SK-N-SH (cell line): ENCODE results near the gene ITGA5. TPM values are rescaled to one million over a fixed set of nuclear protein-coding genes. Genes with fewer than 3 reads are reported as not detected.

ENCODE experiments used
- CTCF ChIA-PET: fragments of 300-600, 350-600 bp; formaldehyde crosslinking; extraction: SDS; loops from one replicate; lab custom pipeline; 2021; lab: Yijun Ruan, JAX
- POLR2A ChIA-PET: fragments of 350-600 bp; sonication (Branson Sonifier 250); formaldehyde crosslinking; extraction: SDS; loops from one replicate; lab custom pipeline; 2020; ENCODE audit warnings: antibody characterized with exemption, inconsistent platforms; lab: Yijun Ruan, JAX
- DNase-seq: peaks from one replicate; pipeline ENCODE4 v3.0.0; 2012
- H2AFZ ChIP-seq: fragments of 200-600 bp; sonication (generic); 2 replicates; pipeline ENCODE4 v1.8.1; 2016; ENCODE audit warnings: antibody characterized with exemption, mild to moderate bottlenecking, low read depth
- H3F3A ChIP-seq: fragments of 200-600 bp; sonication (generic); replicated peaks from 2 replicates; pipeline ENCODE3; 2016; ENCODE audit warnings: antibody characterized with exemption, mild to moderate bottlenecking; ENCODE audit not compliant: insufficient read depth
- H3K27ac ChIP-seq, 2 experiments: fragments of 200-500 bp in 1 of 2; fragments of 200-600 bp in 1 of 2; sonication (Bioruptor generic) in 1 of 2; sonication (generic), shearing (Covaris generic) in 1 of 2; 2 replicates each; pipeline versions ENCODE4 v1.5.1 to v1.6.1; 2014 to 2016; ENCODE audit warnings: low read depth in 2 of 2, inconsistent platforms in 1 of 2, low read length in 1 of 2, mild to moderate bottlenecking in 1 of 2, mixed read lengths in 1 of 2
- H3K27me3 ChIP-seq: fragments of 200-600 bp; sonication (generic), shearing (Covaris generic); 2 replicates; pipeline ENCODE4 v1.6.1; 2016; ENCODE audit warnings: mixed run types; ENCODE audit not compliant: insufficient read depth
- H3K36me3 ChIP-seq, 2 experiments: fragments of 200-500 bp in 1 of 2; fragments of 200-600 bp in 1 of 2; sonication (Bioruptor generic) in 1 of 2; sonication (generic) in 1 of 2; replicated peaks in 1 of 2; 2 replicates each; pipeline versions ENCODE3 to v1.5.1; 2014 to 2016; ENCODE audit warnings: low read length in 1 of 2, mild to moderate bottlenecking in 1 of 2; ENCODE audit not compliant: insufficient read depth in 2 of 2, control insufficient read depth in 1 of 2
- H3K4me1 ChIP-seq, 2 experiments: fragments of 200-500 bp in 1 of 2; fragments of 200-600 bp in 1 of 2; sonication (Bioruptor generic) in 1 of 2; sonication (generic), shearing (Covaris generic) in 1 of 2; 2 replicates each; pipeline versions ENCODE4 v1.5.1 to v1.6.1; 2014 to 2016; ENCODE audit warnings: low read depth in 1 of 2, low read length in 1 of 2, mixed run types in 1 of 2; ENCODE audit not compliant: insufficient read depth in 2 of 2, control insufficient read depth in 1 of 2
- H3K4me2 ChIP-seq: fragments of 200-600 bp; sonication (generic), shearing (Covaris generic); 2 replicates; pipeline ENCODE4 v1.6.1; 2017; ENCODE audit warnings: mixed run types
- H3K4me3 ChIP-seq, 2 experiments: fragments of 200-500 bp in 1 of 2; fragments of 200-600 bp in 1 of 2; sonication (Bioruptor generic) in 1 of 2; sonication (generic), shearing (Covaris generic) in 1 of 2; 2 replicates each; pipeline versions ENCODE4 v1.5.1 to v1.8.1; 2014 to 2016; ENCODE audit warnings: low read depth in 2 of 2, inconsistent platforms in 1 of 2, low read length in 1 of 2, mild to moderate bottlenecking in 1 of 2, mixed read lengths in 1 of 2, moderate library complexity in 1 of 2
- H3K79me2 ChIP-seq: fragments of 200-600 bp; sonication (generic); 2 replicates; pipeline ENCODE4 v1.8.1; 2017; ENCODE audit warnings: mild to moderate bottlenecking; ENCODE audit not compliant: insufficient read depth
- H3K9ac ChIP-seq: fragments of 200-600 bp; sonication (generic); 2 replicates; pipeline ENCODE4 v1.6.1; 2017; ENCODE audit warnings: mixed run types
- H3K9me2 ChIP-seq: fragments of 200-600 bp; sonication (generic); 2 replicates; pipeline ENCODE4 v1.6.1; 2017; ENCODE audit warnings: mixed run types
- H3K9me3 ChIP-seq: fragments of 200-600 bp; sonication (generic); 2 replicates; pipeline ENCODE4 v1.6.1; 2017; ENCODE audit warnings: mixed run types, mild to moderate bottlenecking, moderate library complexity
- H4K20me1 ChIP-seq: fragments of 200-600 bp; sonication (generic); 2 replicates; pipeline ENCODE4 v1.6.1; 2017; ENCODE audit warnings: mild to moderate bottlenecking, mixed run types; ENCODE audit not compliant: insufficient read depth
- FOXM1 ChIP-seq: IDR thresholded peaks from 2 replicates; pipeline ENCODE4 v1.4.0; 2012; ENCODE audit warnings: low read depth, mild to moderate bottlenecking
- GABPA ChIP-seq: IDR thresholded peaks from 2 replicates; pipeline ENCODE4 v1.4.0; 2012; ENCODE audit warnings: low read depth, mild to moderate bottlenecking
- GATA2 ChIP-seq: sonication (generic); formaldehyde crosslinking; IDR thresholded peaks from 2 replicates; pipeline ENCODE4 v1.5.0; 2020; ENCODE audit warnings: mild to moderate bottlenecking, missing genetic modification reagents
- JUND ChIP-seq: IDR thresholded peaks from 2 replicates; pipeline ENCODE4 v1.4.0; 2012
- MXI1 ChIP-seq: IDR thresholded peaks from 2 replicates; pipeline ENCODE4 v1.6.1; 2012; ENCODE audit warnings: mild to moderate bottlenecking, low read depth, low read length, improper control_type of control experiment
- NRF1 ChIP-seq: IDR thresholded peaks from 2 replicates; pipeline ENCODE4 v1.6.1; 2012; ENCODE audit warnings: low read depth, mild to moderate bottlenecking, low read length
- POLR2AphosphoS5 ChIP-seq: IDR thresholded peaks from 2 replicates; pipeline ENCODE4 v1.6.1; 2012; ENCODE audit warnings: low read depth, low read length
- RAD21 ChIP-seq: IDR thresholded peaks from 2 replicates; pipeline ENCODE4 v1.6.1; 2012; ENCODE audit warnings: mild to moderate bottlenecking, low read length
- RCOR1 ChIP-seq: fragments of 150-350 bp; IDR thresholded peaks from 2 replicates; pipeline ENCODE4 v1.6.1; 2017; ENCODE audit warnings: antibody characterized with exemption, low read length
- RFX5 ChIP-seq: IDR thresholded peaks from 2 replicates; pipeline ENCODE4 v1.6.1; 2012; ENCODE audit warnings: mild to moderate bottlenecking, improper control_type of control experiment, low read length
- RXRA ChIP-seq: IDR thresholded peaks from 2 replicates; pipeline ENCODE4 v1.4.0; 2012; ENCODE audit warnings: low read depth, mild to moderate bottlenecking, borderline replicate concordance
- SMC3 ChIP-seq: IDR thresholded peaks from 2 replicates; pipeline ENCODE4 v1.6.1; 2012; ENCODE audit warnings: low read depth, low read length, improper control_type of control experiment
- TCF12 ChIP-seq: IDR thresholded peaks from 2 replicates; pipeline ENCODE4 v1.4.0; 2012
- YY1 ChIP-seq: IDR thresholded peaks from 2 replicates; pipeline ENCODE4 v1.4.0; 2012; ENCODE audit warnings: low read depth, mild to moderate bottlenecking
- WGBS: methylation state at CpG from one replicate; pipeline ENCODE4 v1.1.6; 2017; ENCODE audit warnings: low lambda C conversion rate; 5-methylcytosine and 5-hydroxymethylcytosine counted together
- polyA plus RNA-seq, 3 experiments: library from polyadenylated mRNA; depleted of rRNA; stranded (reverse); fragments of >200 nt; gene quantifications; 2 replicates each; pipeline ENCODE4 v1.2.3, GENCODE V29; 2012
- TF ChIP-seq, protein P1 (sequence below): IDR thresholded peaks from 2 replicates; pipeline ENCODE4 v1.4.0; 2012; ENCODE audit warnings: low read depth
- TF ChIP-seq, protein P2 (sequence below): fragments of 150-350 bp; IDR thresholded peaks from 2 replicates; pipeline ENCODE4 v1.6.1; 2017; ENCODE audit warnings: antibody characterized with exemption, low read length, low read depth, borderline replicate concordance
- TF ChIP-seq, protein P3 (sequence below): fragments of 150-350 bp; IDR thresholded peaks from 2 replicates; pipeline ENCODE4 v1.6.1; 2016; ENCODE audit warnings: mild to moderate bottlenecking, low read depth, low read length
- TF ChIP-seq, protein P4 (sequence below): IDR thresholded peaks from 2 replicates; pipeline ENCODE4 v1.6.1; 2012; ENCODE audit warnings: mild to moderate bottlenecking, low read depth, low read length, moderate library complexity

Gene ITGA5
- polyA plus RNA-seq, 1 of the 3 experiments (the other 2 are of a cell fraction): 52.5 TPM

DNA sequence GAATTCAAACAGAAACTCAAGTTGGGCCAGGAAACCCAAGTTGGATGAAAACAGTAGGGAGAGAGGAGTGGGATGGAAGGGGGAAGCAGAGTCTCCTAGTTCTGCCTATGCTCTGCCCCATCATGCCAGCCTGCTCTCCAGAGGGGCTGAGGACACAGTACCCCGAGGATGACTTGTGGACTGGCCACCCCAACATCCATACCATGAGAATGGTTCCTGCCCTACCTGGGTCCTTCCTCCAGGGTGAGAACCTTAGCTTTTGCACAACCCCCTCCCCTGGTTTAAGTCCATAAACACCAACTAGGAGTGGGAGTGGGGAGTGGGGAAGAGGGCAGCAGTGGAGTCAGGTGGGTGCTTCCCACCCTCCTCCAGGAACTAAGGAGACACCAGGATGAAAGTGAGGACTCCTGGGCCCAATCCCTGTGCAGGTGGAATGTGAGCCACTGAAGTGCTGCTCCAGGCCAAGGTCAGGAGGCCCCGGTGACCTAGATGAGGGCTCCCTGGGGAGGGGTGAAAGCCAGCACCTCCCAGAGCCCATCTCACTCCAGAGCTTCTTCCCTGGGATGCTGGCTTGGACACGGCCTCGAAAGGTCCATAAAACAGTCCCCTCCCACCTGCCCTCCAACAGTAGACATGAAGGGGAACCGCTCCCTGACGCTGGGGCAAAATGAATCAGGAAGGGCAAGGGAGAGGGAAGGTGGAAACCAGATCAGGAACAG is 41.1 kb downstream of the ITGA5 start:
- peaks cover 6% of the 10 kb centered on the region for H3F3A ChIP-seq
- no peak overlapping the region for H3K4me3 ChIP-seq
- H4K20me1 ChIP-seq: no peaks in the 10 kb centered on the region
- no peaks in the 10 kb centered on the region for H3K79me2 ChIP-seq
- CTCF ChIA-PET: interaction anchor here (1.5 to 11.1 kb wide), 16 partner anchors 7 to 393 kb away, joined by 4 to 118 read pairs (median 18); partner anchors contain the start of gene HOXC10
- no peak for TF ChIP-seq MXI1
- no peak for TF ChIP-seq RFX5
- TF ChIP-seq RCOR1: no peak
- TF ChIP-seq RXRA: no peak
- no peak for TF ChIP-seq RAD21
- TF ChIP-seq GABPA: no peak
- no peak for TF ChIP-seq YY1
- TF ChIP-seq, protein P1, sequence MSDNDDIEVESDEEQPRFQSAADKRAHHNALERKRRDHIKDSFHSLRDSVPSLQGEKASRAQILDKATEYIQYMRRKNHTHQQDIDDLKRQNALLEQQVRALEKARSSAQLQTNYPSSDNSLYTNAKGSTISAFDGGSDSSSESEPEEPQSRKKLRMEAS: no peak
- no peak for TF ChIP-seq NRF1
- TF ChIP-seq, protein P2, sequence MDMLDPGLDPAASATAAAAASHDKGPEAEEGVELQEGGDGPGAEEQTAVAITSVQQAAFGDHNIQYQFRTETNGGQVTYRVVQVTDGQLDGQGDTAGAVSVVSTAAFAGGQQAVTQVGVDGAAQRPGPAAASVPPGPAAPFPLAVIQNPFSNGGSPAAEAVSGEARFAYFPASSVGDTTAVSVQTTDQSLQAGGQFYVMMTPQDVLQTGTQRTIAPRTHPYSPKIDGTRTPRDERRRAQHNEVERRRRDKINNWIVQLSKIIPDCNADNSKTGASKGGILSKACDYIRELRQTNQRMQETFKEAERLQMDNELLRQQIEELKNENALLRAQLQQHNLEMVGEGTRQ: no peak
- no peak for TF ChIP-seq JUND
- no peak for TF ChIP-seq GATA2 (CRISPR knock-in tag)
- TF ChIP-seq, protein P3, sequence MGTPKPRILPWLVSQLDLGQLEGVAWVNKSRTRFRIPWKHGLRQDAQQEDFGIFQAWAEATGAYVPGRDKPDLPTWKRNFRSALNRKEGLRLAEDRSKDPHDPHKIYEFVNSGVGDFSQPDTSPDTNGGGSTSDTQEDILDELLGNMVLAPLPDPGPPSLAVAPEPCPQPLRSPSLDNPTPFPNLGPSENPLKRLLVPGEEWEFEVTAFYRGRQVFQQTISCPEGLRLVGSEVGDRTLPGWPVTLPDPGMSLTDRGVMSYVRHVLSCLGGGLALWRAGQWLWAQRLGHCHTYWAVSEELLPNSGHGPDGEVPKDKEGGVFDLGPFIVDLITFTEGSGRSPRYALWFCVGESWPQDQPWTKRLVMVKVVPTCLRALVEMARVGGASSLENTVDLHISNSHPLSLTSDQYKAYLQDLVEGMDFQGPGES: no peak
- TF ChIP-seq SMC3: no peak
- TF ChIP-seq, protein P4, sequence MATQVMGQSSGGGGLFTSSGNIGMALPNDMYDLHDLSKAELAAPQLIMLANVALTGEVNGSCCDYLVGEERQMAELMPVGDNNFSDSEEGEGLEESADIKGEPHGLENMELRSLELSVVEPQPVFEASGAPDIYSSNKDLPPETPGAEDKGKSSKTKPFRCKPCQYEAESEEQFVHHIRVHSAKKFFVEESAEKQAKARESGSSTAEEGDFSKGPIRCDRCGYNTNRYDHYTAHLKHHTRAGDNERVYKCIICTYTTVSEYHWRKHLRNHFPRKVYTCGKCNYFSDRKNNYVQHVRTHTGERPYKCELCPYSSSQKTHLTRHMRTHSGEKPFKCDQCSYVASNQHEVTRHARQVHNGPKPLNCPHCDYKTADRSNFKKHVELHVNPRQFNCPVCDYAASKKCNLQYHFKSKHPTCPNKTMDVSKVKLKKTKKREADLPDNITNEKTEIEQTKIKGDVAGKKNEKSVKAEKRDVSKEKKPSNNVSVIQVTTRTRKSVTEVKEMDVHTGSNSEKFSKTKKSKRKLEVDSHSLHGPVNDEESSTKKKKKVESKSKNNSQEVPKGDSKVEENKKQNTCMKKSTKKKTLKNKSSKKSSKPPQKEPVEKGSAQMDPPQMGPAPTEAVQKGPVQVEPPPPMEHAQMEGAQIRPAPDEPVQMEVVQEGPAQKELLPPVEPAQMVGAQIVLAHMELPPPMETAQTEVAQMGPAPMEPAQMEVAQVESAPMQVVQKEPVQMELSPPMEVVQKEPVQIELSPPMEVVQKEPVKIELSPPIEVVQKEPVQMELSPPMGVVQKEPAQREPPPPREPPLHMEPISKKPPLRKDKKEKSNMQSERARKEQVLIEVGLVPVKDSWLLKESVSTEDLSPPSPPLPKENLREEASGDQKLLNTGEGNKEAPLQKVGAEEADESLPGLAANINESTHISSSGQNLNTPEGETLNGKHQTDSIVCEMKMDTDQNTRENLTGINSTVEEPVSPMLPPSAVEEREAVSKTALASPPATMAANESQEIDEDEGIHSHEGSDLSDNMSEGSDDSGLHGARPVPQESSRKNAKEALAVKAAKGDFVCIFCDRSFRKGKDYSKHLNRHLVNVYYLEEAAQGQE: no peak
- TF ChIP-seq POLR2AphosphoS5: no peak
- no peak for TF ChIP-seq FOXM1
- no peak for TF ChIP-seq TCF12
- H3K36me3 ChIP-seq: no peaks in the 10 kb centered on the region
- H2AFZ ChIP-seq: no peak overlapping the region
- DNase-seq: no peak
- peaks cover 0 to 32% of the 10 kb centered on the region in 2 experiments; a peak in 1 of 4 replicates for H3K4me1 ChIP-seq
- H3K9me3 ChIP-seq: no peaks in the 10 kb centered on the region
- no peak overlapping the region for H3K27ac ChIP-seq
- peak overlapping the region; percentile 87 for H3K4me2 ChIP-seq
- 75% methylated on average over 4 of the region's 6 CpGs for WGBS
- no peak overlapping the region for H3K9ac ChIP-seq
- H3K27me3 ChIP-seq: no peaks in the 10 kb centered on the region
- H3K9me2 ChIP-seq: no peaks in the 10 kb centered on the region
- POLR2A ChIA-PET: no interaction called here
